GM03348 (cell line): ENCODE measurements around the gene FOXP1.

Experiments used
- DNase-seq: peaks from one replicate; pipeline ENCODE4 v3.0.0; 2012; ENCODE audit warnings: low spot score

The FOXP1 gene

DNA sequence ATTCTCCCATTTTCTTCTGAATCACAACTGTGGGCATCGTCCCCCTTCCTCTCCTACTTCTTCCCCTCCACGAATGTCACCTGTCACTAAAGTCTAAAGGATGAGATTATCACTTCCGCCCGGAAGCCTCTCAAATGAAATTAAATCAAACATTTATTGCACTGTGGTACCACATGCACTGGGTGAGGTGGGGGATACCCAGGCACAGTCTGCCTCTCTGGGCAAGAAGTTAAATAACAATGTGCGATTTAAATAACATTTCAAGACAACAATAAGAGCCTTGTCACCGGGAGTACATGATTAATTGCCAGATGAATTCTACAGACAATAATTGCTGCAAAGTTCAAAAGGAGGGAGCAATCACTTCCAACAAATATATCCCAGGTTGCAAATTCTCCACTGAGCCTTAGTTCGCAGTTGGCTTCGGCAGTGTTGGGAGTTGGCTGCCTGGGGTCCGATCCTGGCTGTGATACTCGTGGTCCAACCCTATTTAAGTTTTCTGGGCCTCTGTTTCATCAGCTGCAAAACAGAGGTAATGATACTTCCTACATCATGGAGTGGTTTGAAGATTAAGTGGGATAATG lies 77.7 kb downstream of the FOXP1 start:
- no peak for DNase-seq

DNA sequence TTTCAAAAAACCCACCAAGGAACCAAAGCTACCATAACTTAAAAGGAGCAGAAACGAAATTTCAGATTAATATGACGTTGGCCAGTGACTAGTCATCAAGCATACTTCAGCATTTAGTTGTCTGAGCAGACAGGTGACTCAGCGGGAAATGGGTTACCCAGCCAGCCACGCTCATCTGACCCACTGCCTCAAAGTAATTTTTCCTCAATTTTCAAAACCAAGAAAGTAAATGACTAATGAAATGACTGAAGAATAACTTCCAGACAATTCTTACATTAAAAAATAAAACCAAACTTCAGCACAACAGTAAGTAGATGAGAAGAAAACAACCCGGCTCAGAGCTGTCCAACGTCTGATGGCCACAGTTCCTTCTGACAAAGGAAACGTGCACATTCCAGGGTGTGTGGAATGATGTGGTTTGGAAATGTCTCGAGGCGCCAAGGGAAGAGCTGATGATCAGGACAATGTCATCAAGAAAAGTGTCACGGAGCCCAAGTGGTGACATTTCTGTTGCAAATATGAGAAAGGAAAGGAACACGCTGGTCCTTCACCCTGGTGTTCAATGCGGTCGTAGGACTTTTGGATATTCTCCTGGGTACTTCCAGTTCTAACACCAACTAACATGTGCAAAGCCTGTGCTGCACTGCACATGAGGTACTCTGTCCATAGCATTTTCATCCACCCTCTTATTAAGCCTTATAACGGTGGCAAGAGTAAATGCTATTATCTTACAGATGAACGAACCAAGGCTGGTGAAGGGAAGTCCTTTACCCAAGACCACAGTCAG lies 79.1 kb downstream of the FOXP1 start:
- DNase-seq = peak; percentile 84

GRCh38 chr3:71503525-71504249 lies 79.8 kb downstream of the FOXP1 start:
- DNase-seq = peak; percentile 69

DNA sequence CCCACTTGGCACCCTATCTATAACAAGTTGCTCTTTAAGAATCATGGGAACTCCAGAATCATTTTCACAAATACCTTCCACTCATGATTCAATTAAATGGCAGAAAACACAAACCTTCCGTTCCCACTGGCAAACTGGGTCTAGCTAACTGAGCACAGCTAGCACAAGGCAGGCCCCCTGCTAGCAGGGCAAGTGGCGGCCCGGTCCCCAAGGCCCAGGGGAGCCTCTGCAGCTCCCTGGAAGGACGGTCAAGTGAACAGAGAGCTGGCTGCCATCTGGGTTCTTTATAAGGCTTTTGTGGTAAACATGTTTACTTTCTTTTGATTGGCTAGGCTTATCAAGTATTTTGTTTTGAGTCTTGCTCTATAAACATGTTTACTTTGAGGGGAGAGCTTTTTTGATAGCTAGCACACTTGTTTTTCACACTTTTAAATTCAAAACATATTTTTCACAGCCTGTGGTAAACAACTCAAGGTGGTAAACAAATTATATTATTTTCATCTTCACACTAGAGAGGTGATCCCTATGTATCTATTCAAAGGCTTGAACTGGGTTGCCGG lies 81.4 kb downstream of the FOXP1 start:
- no peak for DNase-seq

DNA sequence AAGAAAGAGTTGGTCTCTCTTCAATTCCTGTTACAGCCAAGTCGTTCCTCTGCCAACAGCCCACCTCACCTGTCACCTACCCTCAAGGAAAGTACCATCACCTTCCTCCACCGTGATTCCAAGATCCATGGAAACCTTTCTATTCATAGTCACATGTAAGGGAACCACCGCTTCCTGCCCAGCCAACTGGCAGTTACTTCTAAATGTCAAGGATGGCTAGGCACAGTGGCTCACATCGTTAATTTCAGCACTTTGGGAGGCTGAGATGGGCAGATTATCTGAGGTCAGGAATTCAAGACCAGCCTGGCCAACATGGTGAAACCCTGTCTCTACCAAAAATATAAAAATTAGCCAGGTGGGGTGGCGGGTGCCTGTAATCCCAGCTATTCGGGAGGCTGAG lies 82.8 kb downstream of the FOXP1 start:
- DNase-seq = no peak

DNA sequence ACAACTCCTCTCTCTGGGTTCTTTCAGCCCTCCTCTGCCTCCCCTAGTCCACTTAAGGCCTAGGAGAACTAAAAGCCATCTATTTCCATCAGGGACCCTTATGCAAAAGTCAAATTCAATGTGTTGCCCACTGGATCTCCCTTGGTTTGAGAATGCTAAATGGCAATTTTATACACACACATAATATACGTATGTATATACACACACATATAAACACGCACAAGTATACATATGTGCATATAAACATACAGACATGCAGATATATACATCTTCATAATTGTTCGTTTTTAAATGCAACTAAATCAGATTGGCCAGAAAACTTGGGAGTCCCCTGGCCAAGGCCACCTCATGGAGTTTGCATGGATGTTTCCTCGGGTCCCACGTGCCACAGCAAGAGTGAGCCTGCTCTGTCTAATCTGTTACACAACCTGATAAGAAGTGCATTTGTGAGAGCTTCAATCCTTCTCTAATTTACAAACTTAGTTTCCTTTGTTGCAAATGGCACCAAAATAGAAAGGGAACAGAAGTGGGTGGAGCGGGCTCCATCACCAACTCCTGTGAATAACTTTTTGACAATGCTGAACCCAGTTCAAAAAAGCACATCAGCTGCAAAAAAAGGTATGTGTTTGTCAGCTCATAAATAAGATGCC lies 84.2 kb downstream of the FOXP1 start:
- DNase-seq = no peak

DNA sequence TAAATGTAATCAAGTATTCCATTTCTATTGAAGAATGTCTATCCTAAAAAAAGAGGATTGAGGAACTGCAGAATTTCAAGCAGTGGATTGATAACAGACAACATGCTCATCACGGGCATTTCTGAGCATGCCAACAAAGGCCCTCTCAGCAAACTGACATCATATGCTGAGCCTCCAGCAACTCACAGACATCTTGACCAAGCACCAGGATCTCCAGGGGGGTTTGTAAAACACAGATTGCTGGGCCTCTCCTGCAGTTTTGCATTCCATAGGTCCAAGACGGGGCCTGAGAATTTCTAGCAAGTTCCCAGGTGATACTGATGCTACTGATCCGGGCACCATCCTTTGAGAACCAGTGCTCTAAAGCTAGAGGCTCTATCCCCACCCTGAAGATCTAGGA lies 85.0 kb downstream of the FOXP1 start:
- DNase-seq = no peak

- DNase-seq = no peak
These were observed 85.5 kb downstream of the FOXP1 start for GRCh38 chr3:71497971-71498444.

DNA sequence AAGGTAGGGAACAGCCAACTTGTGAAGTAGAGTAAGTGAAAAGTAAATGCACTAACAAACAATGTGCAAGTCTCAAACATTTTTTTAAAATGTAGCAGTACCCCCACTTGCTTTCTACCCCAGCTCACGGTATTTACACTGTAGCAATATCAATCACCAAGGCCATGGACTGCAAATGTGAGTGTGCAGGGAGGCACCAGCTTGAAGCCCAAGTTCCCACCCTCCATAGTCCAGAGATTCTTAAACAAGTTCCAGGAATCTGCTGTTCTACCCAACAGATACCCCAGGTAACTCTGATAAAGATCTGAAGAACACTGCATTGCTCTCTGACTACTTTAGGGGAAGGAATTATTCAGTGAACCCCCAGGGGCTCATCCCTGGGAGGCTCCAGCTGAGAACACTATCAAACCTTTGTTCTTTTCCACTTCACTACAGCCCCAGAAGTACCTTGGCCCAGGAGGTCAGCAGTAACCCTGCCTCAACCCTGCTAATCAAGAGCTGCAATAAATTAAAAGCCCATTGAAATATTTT lies 86.1 kb downstream of the FOXP1 start:
- no peak for DNase-seq

GRCh38 chr3:71495708-71496472 lies 87.6 kb downstream of the FOXP1 start:
- peak; percentile 84 for DNase-seq

GRCh38 chr3:71494212-71494611 lies 89.3 kb downstream of the FOXP1 start:
- no peak for DNase-seq

DNA sequence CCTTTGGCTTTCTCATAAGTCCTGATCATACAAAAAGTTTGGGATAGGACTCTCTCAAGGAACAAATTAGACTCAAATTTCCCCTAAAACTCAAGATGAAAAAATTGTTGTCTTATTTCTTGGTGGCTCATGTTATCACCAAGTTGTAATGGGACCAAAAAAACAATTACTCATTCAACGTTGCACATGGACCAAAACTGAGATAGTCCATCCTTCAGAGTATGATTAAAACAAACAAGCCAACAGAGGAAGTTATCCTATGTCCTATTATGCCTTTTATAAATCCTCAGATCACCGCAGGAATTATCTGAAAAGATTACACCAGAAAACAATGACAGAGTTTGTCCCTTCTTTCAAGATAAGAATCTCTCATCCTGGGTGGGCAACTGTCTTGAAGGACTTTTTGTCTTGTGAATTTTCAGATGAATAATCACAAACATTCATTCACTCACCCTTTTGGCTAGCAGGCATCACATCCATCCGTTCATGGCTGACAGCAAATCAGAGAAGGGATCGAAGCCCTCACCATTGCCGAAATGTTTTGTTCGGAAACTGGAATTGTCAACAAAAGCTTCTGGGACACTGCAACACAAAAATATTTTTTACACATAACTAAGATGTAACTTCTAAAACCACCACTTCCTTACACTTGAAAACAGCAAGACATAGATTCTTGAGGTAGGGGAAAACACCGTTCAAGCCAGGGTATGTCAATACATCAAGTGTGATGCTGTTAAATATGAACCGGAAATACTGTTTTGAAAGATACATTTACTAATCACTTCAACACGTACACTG lies 90.4 kb downstream of the FOXP1 start:
- DNase-seq = no peak

- DNase-seq = no peak
These were observed 91.0 kb downstream of the FOXP1 start for GRCh38 chr3:71492566-71492965.

DNA sequence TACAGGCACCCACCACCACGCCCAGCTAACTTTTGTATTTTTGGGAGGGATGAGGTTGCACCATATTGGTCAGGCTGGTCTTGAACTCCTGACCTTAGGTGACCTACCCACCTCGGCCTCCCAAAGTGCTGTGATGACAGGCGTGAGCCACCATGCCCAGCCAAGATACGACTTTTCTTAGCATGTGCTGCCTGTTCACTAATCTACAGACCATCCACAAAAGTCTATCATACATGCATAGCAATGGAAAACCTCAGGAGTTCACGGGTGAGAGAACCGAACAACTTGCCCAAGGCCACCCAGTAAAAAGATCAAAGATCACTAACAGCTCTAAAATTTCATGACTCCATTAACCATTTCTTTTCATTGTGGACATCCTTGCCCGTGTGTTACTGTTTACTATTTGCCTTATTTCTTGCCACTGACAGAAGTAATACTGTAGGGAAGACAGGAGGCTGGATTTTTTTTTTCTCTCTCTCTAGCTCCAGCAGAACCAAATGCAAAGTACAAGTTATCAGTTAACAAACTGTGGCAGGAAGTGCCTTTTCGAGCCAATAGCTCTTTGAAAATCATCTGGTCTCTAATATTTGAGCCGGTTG lies 92.3 kb downstream of the FOXP1 start:
- DNase-seq = no peak

DNA sequence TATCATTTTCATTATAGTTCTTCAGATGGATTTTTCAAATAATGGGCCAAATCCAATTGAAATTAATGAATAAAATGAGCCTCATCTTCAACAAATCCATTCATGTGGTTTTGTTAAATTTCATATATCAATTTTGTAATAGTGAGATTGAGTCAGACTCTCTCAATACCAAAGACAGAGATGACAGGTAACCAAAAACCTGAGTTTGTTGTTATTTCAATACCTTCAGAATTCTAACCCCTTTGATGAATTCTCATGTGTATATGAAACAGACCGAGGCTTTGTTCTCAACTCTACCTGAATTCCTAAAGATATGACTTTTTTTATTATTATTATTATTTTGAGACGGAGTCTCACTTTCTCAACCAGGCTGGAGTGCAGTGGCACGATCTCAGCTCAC lies 92.8 kb downstream of the FOXP1 start:
- DNase-seq = no peak

DNA sequence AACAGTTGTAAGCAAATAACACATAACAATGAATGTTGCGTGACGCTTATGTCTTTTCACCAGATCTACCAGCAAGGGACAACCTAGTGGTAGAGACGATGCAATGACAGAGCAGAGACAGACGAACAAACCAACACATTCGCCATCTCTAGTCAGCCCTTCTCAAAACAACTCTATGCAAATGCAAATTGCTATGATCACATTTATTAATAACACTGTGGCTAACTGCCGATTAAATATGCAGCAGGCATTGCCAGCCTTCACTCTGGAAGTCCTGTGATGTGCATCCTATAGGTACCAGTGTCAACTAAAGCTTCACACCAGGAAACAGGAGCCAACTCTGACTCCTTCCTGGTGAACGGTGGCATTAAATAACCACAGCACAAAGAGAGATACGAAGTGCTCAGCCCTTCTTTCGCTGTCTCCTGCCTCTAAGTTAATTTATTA lies 94.2 kb downstream of the FOXP1 start:
- no peak for DNase-seq

- no peak for DNase-seq
These were observed 94.6 kb downstream of the FOXP1 start for GRCh38 chr3:71488882-71489281.

DNA sequence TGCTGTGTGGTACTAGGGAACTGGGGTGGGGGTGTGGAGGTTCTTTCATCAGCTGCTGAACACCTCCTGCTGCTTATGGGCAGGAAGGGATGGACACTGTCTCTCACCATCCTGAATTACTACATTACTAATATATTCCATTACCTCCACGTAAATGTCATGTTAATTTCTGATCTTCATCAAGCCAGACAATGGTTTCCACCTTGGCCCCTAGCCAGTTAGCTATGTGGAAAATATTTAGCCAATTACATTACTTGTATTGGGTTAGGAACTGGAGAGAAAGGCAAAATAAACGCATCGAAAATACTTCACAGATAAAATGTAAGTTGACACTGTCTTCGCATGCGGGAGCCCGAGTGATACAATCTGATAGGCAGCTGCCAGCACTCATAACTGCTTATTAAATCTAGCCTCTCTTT lies 95.1 kb downstream of the FOXP1 start:
- no peak for DNase-seq

- DNase-seq = no peak
These were observed 96.1 kb downstream of the FOXP1 start for GRCh38 chr3:71487418-71487817.

DNA sequence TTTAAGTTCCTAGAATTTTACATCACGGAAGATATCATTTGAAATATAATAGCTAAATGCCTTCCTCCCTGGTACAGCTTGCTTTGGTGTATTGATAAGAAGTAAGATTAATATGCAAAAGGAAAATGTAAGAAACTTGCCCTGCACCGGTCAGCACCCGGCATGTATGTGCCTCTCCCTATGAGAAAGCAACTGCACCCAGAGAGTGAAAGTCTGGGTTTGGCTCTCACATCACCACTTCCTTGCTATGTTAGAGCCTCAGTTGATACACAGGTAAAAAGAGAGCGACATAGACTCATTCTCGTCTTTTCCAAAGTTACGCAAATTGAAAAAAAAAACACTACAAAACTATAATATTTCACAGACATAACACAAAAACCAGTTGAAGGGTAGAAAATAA lies 96.7 kb downstream of the FOXP1 start:
- DNase-seq = no peak
